Ectodermal cell (in vitro differentiated cells): ENCODE measurements around the gene TBC1D8.

Experiments used
- H3K27ac ChIP-seq: 2 replicates; pipeline ENCODE4 v1.7.0; 2013; ENCODE audit warnings: mild to moderate bottlenecking, low read depth, low read length; ENCODE audit not compliant: insufficient read depth, poor library complexity, severe bottlenecking
- H3K27me3 ChIP-seq: 2 replicates; pipeline ENCODE4 v1.7.0; 2013; ENCODE audit warnings: mild to moderate bottlenecking, low read length; ENCODE audit not compliant: insufficient read depth, control insufficient read depth, poor library complexity, severe bottlenecking
- H3K36me3 ChIP-seq: one replicate; pipeline ENCODE4 v1.7.0; 2013; ENCODE audit warnings: low read length; ENCODE audit not compliant: control insufficient read depth, insufficient read depth
- H3K4me1 ChIP-seq: one replicate; pipeline ENCODE4 v1.7.0; 2013; ENCODE audit warnings: low read length; ENCODE audit not compliant: control insufficient read depth, insufficient read depth
- H3K4me3 ChIP-seq: 2 replicates; pipeline ENCODE4 v1.7.0; 2013; ENCODE audit warnings: low read depth, low read length, control low read depth; ENCODE audit not compliant: insufficient read depth
- H3K9me3 ChIP-seq: 2 replicates; pipeline ENCODE4 v1.7.0; 2013; ENCODE audit warnings: mild to moderate bottlenecking, low read length, moderate library complexity; ENCODE audit not compliant: control insufficient read depth
- WGBS, 2 experiments: methylation state at CpG; one replicate each; pipeline ENCODE4 v1.1.7; 2013; ENCODE audit warnings: missing lambda C conversion rate in 2 of 2; 5-methylcytosine and 5-hydroxymethylcytosine counted together

Gene TBC1D8

GRCh38 chr2:101048756-101049155 is 102.4 kb downstream of the TBC1D8 start:
- H3K4me3 ChIP-seq: no peak overlapping the region
- H3K36me3 ChIP-seq: no peaks in the 10 kb centered on the region
- no peaks in the 10 kb centered on the region for H3K9me3 ChIP-seq
- peaks cover 7% of the 10 kb centered on the region for H3K4me1 ChIP-seq
- no peaks in the 10 kb centered on the region for H3K27me3 ChIP-seq
- no peak overlapping the region for H3K27ac ChIP-seq
- WGBS, 2 experiments: 64 to 86% methylated on average over 2 to 3 of the region's 3 CpGs

GRCh38 chr2:101047774-101048173 is 103.4 kb downstream of the TBC1D8 start:
- no peaks in the 10 kb centered on the region for H3K9me3 ChIP-seq
- WGBS, 2 experiments: 92 to 94% methylated on average over 6 of the region's 6 CpGs
- H3K4me1 ChIP-seq: peaks cover 7% of the 10 kb centered on the region
- H3K36me3 ChIP-seq: no peaks in the 10 kb centered on the region
- H3K27me3 ChIP-seq: no peaks in the 10 kb centered on the region
- H3K27ac ChIP-seq: no peak overlapping the region
- no peak overlapping the region for H3K4me3 ChIP-seq

DNA sequence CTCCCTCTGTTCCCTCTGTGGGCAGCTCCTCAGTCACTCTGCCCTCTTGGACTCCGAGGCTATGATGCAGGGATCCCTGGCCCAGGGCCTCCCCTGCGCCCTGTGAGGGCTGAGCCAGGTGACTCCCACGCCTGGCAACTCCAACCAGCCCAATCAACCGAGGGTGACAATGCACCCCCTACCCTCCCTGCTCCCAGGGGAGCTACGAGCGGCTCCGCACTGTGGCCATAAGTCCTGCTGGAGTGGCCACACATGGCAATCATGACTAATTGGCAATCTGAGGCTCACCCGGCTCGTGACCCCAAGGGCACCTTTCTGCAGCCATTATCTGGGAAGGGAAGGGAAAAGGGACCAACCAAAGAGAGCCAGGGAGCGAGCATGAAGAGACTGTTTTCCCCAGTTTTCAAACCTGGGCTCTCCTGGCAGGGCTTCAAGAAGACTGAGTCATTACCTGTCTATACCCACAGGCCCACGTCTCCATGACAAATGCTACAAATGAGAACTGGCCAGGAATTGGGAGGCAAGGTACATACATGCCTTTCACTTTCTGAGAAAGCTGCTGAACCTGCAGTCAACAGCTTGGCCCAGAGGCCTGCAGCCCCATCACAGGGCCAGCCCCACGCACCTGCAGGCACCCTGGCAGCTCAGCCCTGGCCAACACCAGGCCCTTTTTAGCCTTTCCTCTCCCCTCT is 104.0 kb downstream of the TBC1D8 start:
- Histone ChIP-seq H3K9me3 (no peaks in the 10 kb centered on the region), H3K4me1 (peaks cover 7% of the 10 kb centered on the region), H3K27ac (no peak overlapping the region), H3K36me3 (no peaks in the 10 kb centered on the region), H3K4me3 (no peak overlapping the region), H3K27me3 (no peaks in the 10 kb centered on the region)
- WGBS, 2 experiments: 88 to 90% methylated on average over 12 of the region's 12 CpGs

- 92 to 96% methylated on average over 10 of the region's 10 CpGs for WGBS, 2 experiments
- H3K9me3 ChIP-seq: no peaks in the 10 kb centered on the region
Measured at GRCh38 chr2:101045330-101045729, 105.9 kb downstream of the TBC1D8 start.

GRCh38 chr2:101041413-101041812 is 109.8 kb downstream of the TBC1D8 start:
- no peaks in the 10 kb centered on the region for H3K9me3 ChIP-seq
- peaks cover 2% of the 10 kb centered on the region for H3K4me1 ChIP-seq
- no peak overlapping the region for H3K4me3 ChIP-seq
- H3K36me3 ChIP-seq: no peaks in the 10 kb centered on the region
- H3K27ac ChIP-seq: no peak overlapping the region
- WGBS, 2 experiments: 89 to 91% methylated on average over 3 to 4 of the region's 4 CpGs
- H3K27me3 ChIP-seq: no peaks in the 10 kb centered on the region

More at GRCh38 chr2:101045330-101045729, 105.9 kb downstream of the TBC1D8 start:
- Histone ChIP-seq H3K4me1 (peaks cover 7% of the 10 kb centered on the region), H3K27ac (no peak overlapping the region), H3K4me3 (no peak overlapping the region), H3K27me3 (no peaks in the 10 kb centered on the region), H3K36me3 (no peaks in the 10 kb centered on the region)

- Histone ChIP-seq H3K4me3 (no peak overlapping the region), H3K27me3 (no peaks in the 10 kb centered on the region), H3K4me1 (no peaks in the 10 kb centered on the region), H3K36me3 (no peaks in the 10 kb centered on the region), H3K9me3 (no peaks in the 10 kb centered on the region), H3K27ac (no peak overlapping the region)
- WGBS, 2 experiments: 96 to 97% methylated on average over 6 of the region's 6 CpGs
Measured at GRCh38 chr2:101040761-101041160, 110.4 kb downstream of the TBC1D8 start.

DNA sequence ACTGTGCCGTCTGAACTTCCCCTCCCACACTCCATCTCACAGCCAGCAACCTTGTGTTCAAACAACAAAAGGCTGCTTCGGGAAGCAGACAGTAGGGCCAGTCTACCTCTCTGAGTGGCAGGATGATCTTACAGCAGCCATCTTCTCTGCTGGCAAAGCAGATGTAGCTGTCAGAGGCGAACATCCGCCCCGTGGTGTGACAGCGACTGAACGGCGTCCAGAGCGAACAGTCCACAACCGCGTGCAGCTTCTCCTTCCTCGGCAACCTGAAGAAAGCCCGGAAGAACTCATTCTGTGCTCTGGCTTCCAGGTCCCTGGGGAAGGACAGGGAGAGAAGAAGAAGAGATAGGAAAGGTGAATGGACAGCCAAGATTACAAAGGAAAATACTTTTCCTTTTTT is 111.1 kb downstream of the TBC1D8 start:
- no peaks in the 10 kb centered on the region for H3K9me3 ChIP-seq
- no peaks in the 10 kb centered on the region for H3K4me1 ChIP-seq
- H3K27me3 ChIP-seq: no peaks in the 10 kb centered on the region
- no peak overlapping the region for H3K27ac ChIP-seq
- H3K4me3 ChIP-seq: no peak overlapping the region
- 92 to 93% methylated on average over 13 of the region's 13 CpGs for WGBS, 2 experiments
- no peaks in the 10 kb centered on the region for H3K36me3 ChIP-seq

- H3K36me3 ChIP-seq: no peaks in the 10 kb centered on the region
- no peak overlapping the region for H3K27ac ChIP-seq
- no peak overlapping the region for H3K4me3 ChIP-seq
- H3K27me3 ChIP-seq: no peaks in the 10 kb centered on the region
- WGBS, 2 experiments: 90 to 91% methylated on average over 21 of the region's 21 CpGs
- no peaks in the 10 kb centered on the region for H3K9me3 ChIP-seq
- no peaks in the 10 kb centered on the region for H3K4me1 ChIP-seq
Measured at GRCh38 chr2:101038455-101039255, 112.5 kb downstream of the TBC1D8 start.

GRCh38 chr2:101037161-101037755 is 113.9 kb downstream of the TBC1D8 start:
- Histone ChIP-seq H3K9me3 (no peaks in the 10 kb centered on the region), H3K4me3 (no peak overlapping the region), H3K4me1 (no peaks in the 10 kb centered on the region), H3K27ac (no peak overlapping the region), H3K27me3 (no peaks in the 10 kb centered on the region), H3K36me3 (no peaks in the 10 kb centered on the region)
- 94 to 96% methylated on average over 19 of the region's 19 CpGs for WGBS, 2 experiments

- H3K4me3 ChIP-seq: no peak overlapping the region
- H3K27ac ChIP-seq: no peak overlapping the region
- no peaks in the 10 kb centered on the region for H3K27me3 ChIP-seq
- WGBS, 2 experiments: 82 to 93% methylated on average over 2 of the region's 2 CpGs
- H3K9me3 ChIP-seq: no peaks in the 10 kb centered on the region
- no peaks in the 10 kb centered on the region for H3K4me1 ChIP-seq
- no peaks in the 10 kb centered on the region for H3K36me3 ChIP-seq
Measured at GRCh38 chr2:101036562-101036961, 114.6 kb downstream of the TBC1D8 start.
